H1 (cell line): ENCODE data around the gene CARM1. TPM values are rescaled to one million over a fixed set of nuclear protein-coding genes. Genes with fewer than 3 reads are reported as not detected.

ENCODE experiments used
- CREB1 ChIP-seq: IDR thresholded peaks from 2 replicates; pipeline ENCODE4 v1.6.1; 2012; ENCODE audit warnings: inconsistent platforms
- GTF2F1 ChIP-seq: IDR thresholded peaks from 2 replicates; pipeline ENCODE4 v1.6.1; 2012; ENCODE audit warnings: low read depth, low read length, improper control_type of control experiment, borderline replicate concordance
- PHF8 ChIP-seq: fragments of 200-600 bp; sonication (generic); conservative IDR thresholded peaks from 2 replicates; pipeline ENCODE4 v1.7.1; 2012; ENCODE audit warnings: low read depth, mild to moderate bottlenecking, inconsistent platforms, low read length, moderate library complexity
- SRF ChIP-seq: IDR thresholded peaks from 2 replicates; pipeline ENCODE4 v1.6.1; 2011; ENCODE audit warnings: mild to moderate bottlenecking, low read depth, low read length, moderate library complexity
- SUZ12 ChIP-seq: fragments of 200-600 bp; sonication (generic); IDR thresholded peaks from 2 replicates; pipeline ENCODE4 v1.6.1; 2012; ENCODE audit warnings: mild to moderate bottlenecking, inconsistent platforms, low read length, moderate library complexity, mixed read lengths
- polyA plus RNA-seq, 7 experiments: library from polyadenylated mRNA; depleted of rRNA in 3 of 7; stranded (reverse) in 5 of 7; unstranded in 2 of 7; fragments of >200 nt in 5 of 7; fragments of 200-250 nt in 2 of 7; gene quantifications; 1 replicate in 5 of 7; 2 replicates in 1 of 7; 4 replicates in 1 of 7; pipeline versions ENCODE4 v1.2.1 to v1.2.3, GENCODE V29; 2011 to 2013; ENCODE audit warnings: missing spikeins in 2 of 7, mixed read lengths in 2 of 7
- total RNA-seq: library from RNA; stranded (reverse); fragmentation: NEBNext Ultra II Directional; extraction: Animal tissue kit (Norgen Biotek cat#: 25700); gene quantifications from 2 replicates; pipeline ENCODE4 v1.2.1, GENCODE V29; 2021
- TF ChIP-seq, protein P1 (sequence below): IDR thresholded peaks from 2 replicates; pipeline ENCODE4 v1.6.1; 2012; ENCODE audit warnings: inconsistent platforms

CARM1 gene
- total and polyA plus RNA-seq, 2 of the 8 experiments (the other 6 are each of a cell fraction or from before 2014, with no cell fraction given) = 134 to 164 TPM

DNA sequence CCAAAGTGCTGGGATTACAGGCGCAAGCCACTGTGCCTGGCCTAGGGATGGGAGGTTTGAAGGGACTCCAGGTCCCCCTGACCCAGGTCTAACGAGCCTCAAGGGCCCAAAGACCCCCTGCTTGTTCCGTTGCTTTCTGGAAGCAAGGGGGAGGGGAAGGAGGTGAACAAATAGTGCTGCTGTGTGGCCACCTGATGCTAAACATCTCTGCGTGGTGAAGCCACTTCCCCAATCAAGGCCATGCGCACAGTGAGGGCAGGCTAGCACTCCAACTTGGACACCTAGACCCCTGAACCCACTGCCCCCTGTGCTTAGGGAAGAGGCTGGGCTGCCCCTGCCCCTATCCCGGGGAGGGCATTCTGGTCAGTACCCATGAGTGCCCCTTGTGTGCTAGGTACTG lies 24.0 kb downstream of the CARM1 start (continued):
- no peak for TF ChIP-seq GTF2F1
- TF ChIP-seq CREB1 = no peak
- TF ChIP-seq SRF = no peak
- no peak for TF ChIP-seq SUZ12
- TF ChIP-seq, protein P1, sequence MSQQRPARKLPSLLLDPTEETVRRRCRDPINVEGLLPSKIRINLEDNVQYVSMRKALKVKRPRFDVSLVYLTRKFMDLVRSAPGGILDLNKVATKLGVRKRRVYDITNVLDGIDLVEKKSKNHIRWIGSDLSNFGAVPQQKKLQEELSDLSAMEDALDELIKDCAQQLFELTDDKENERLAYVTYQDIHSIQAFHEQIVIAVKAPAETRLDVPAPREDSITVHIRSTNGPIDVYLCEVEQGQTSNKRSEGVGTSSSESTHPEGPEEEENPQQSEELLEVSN = no peak
- TF ChIP-seq PHF8 = no peak
